ENCODE measurements around the gene HLA-F. TPM values are rescaled to one million over a fixed set of nuclear protein-coding genes. Genes with fewer than 3 reads are reported as not detected.
A peak's percentile ranks its signal among the peaks of the same experiment; 100 is the strongest.

HLA-F gene
- total RNA-seq = 100 to 1,000 TPM in 3 of 4 donors, 10 to 100 TPM in 1; 90.4 to 500 (median 306) TPM

- intact Hi-C loops (cut with DNase I; ENCODE audit: low total_unique reads) (no loop called here), in situ Hi-C loops (cut with MboI; ENCODE audit: low pct_ligation_motif_present in 1 of 4, low pct_unique_long_range_greater_than_20kb in 1 of 4, low sequenced_read_pairs in 3 of 4) (loop anchor here in 1 of 4 donors (25.0 kb wide), 1 partner anchor 114 kb away; the partner anchor contains the start of gene HLA-G)
- peak; percentile 93 for DNase-seq
- no peak for TF ChIP-seq EP300 (IDR thresholded peaks at IDR 0.05; ENCODE audit: low read depth)
- peak; percentile 78 to 87 (median 86) for TF ChIP-seq POLR2AphosphoS5 (IDR thresholded peaks at IDR 0.05)
- TF ChIP-seq POLR2A (IDR thresholded peaks at IDR 0.05) = peak; percentile 87
- TF ChIP-seq, protein P1, sequence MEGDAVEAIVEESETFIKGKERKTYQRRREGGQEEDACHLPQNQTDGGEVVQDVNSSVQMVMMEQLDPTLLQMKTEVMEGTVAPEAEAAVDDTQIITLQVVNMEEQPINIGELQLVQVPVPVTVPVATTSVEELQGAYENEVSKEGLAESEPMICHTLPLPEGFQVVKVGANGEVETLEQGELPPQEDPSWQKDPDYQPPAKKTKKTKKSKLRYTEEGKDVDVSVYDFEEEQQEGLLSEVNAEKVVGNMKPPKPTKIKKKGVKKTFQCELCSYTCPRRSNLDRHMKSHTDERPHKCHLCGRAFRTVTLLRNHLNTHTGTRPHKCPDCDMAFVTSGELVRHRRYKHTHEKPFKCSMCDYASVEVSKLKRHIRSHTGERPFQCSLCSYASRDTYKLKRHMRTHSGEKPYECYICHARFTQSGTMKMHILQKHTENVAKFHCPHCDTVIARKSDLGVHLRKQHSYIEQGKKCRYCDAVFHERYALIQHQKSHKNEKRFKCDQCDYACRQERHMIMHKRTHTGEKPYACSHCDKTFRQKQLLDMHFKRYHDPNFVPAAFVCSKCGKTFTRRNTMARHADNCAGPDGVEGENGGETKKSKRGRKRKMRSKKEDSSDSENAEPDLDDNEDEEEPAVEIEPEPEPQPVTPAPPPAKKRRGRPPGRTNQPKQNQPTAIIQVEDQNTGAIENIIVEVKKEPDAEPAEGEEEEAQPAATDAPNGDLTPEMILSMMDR (IDR thresholded peaks at IDR 0.05) = peak in 1 of 5 experiments; percentile 3
- WGBS, 2 donors (ENCODE audit: low coverage in 1 of 2) = 2% methylated on average over 26 of the region's 26 CpGs; no CpG with 5 or more reads in 1 of the 2 donors
- peak within 1 kb of the TSS; percentile 83 to 98 (median 91) for H3K4me3 ChIP-seq
- H3K36me3 ChIP-seq = peaks cover 0 to 19% (median 0%) of the 10 kb centered on the region in 4 donors
- H3K27ac ChIP-seq = peak within 1 kb of the TSS; percentile 87 to 92 (median 90)
- H3K27me3 ChIP-seq = no peaks in the 10 kb centered on the region
- H3K4me1 ChIP-seq = peaks cover 4 to 23% (median 11%) of the 10 kb centered on the region in 4 donors
- H3K9me3 ChIP-seq = no peaks in the 10 kb centered on the region
These were observed at the start of gene HLA-F for GRCh38 chr6:29723262-29723665. Gene HLA-F (plus strand): TSS chr6:29723434. CDS start chr6:29723464, 30 bp downstream.

DNA sequence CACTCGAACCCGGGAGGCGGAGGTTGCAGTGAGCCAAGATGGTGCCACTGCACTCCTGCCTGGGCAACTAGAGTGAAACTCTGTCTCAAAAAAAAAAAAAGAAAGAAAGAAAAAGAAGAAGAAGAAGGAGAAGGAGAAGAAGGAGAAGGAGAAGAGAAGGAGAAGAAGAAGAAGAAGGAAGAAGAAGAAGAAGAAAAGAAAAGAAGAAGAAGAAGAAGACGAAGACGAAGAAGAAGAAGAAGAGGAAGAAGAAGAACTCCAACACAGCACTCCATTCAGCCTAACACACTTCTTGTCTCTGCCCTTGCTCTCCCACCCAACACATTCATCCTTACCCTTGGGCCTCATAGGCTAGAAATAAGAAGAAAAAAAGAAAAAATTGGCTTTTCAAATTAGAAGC lies 49.2 kb upstream of the HLA-F start:
- Histone ChIP-seq H3K27ac (no peak overlapping the region), H3K4me3 (no peak overlapping the region), H3K27me3 (peaks cover 5% of the 10 kb centered on the region), H3K36me3 (no peaks in the 10 kb centered on the region), H3K9me3 (no peaks in the 10 kb centered on the region), H3K4me1 (no peaks in the 10 kb centered on the region)
- 82 to 90% methylated on average over 2 to 5 of the region's 5 CpGs for WGBS, 2 donors (ENCODE audit: low coverage in 1 of 2)
- TF ChIP-seq POLR2A (IDR thresholded peaks at IDR 0.05) (no peak), EP300 (IDR thresholded peaks at IDR 0.05; ENCODE audit: low read depth) (no peak), POLR2AphosphoS5 (IDR thresholded peaks at IDR 0.05) (no peak)
- TF ChIP-seq, protein P1 (IDR thresholded peaks at IDR 0.05) = no peak
- no peak for DNase-seq
- in situ Hi-C loops (cut with MboI; ENCODE audit: low pct_ligation_motif_present in 1 of 4, low pct_unique_long_range_greater_than_20kb in 1 of 4, low sequenced_read_pairs in 3 of 4) (no loop called here), intact Hi-C loops (cut with DNase I; ENCODE audit: low total_unique reads) (no loop called here)

- 83 to 86% methylated on average over 1 of the region's 1 CpG for WGBS, 2 donors (ENCODE audit: low coverage in 1 of 2)
- in situ Hi-C loops (cut with MboI; ENCODE audit: low pct_ligation_motif_present in 1 of 4, low pct_unique_long_range_greater_than_20kb in 1 of 4, low sequenced_read_pairs in 3 of 4) = no loop called here
- TF ChIP-seq POLR2AphosphoS5 (IDR thresholded peaks at IDR 0.05) (no peak), EP300 (IDR thresholded peaks at IDR 0.05; ENCODE audit: low read depth) (no peak), POLR2A (IDR thresholded peaks at IDR 0.05) (no peak)
- TF ChIP-seq, protein P1 (IDR thresholded peaks at IDR 0.05) = no peak
- no peaks in the 10 kb centered on the region for H3K4me1 ChIP-seq
- H3K36me3 ChIP-seq = no peaks in the 10 kb centered on the region
- no peak for DNase-seq
- H3K27ac ChIP-seq = no peak overlapping the region
- H3K9me3 ChIP-seq = no peaks in the 10 kb centered on the region
- H3K27me3 ChIP-seq = peaks cover 4% of the 10 kb centered on the region
- H3K4me3 ChIP-seq = no peak overlapping the region
- intact Hi-C loops (cut with DNase I; ENCODE audit: low total_unique reads) = no loop called here
These were observed 47.7 kb upstream of the HLA-F start for GRCh38 chr6:29675561-29675960.

DNA sequence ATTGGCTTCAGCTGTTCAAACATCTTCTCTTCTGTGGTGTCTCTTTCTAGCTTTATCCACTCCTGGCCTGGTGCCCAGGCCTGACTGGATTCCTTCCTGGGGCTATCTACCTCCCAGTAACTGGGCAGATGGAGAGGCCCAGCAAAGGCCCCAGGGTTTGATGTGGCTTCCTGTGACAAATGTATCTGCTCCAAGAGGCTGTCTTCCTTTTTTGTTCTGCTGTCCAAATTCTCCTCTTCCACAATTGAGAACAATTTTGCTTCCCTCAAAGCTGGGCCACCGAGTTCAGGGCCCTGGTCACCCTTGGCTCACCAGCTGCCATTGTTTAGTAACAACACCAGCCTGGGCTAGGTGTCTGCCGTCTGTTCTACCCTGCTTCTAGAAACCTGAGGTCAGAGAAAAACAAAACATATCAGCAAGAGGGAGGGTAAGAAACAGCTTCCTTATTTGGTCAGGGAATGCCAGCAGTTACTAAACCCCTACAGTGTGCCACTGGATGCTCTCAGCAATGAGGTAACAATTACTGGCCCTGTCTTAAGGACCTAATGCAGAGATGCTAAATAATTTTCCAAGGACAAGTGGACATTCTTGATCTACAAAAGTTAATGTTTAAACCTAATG lies 46.1 kb upstream of the HLA-F start:
- intact Hi-C loops (cut with DNase I; ENCODE audit: low total_unique reads) = no loop called here
- no peaks in the 10 kb centered on the region for H3K9me3 ChIP-seq
- no peaks in the 10 kb centered on the region for H3K36me3 ChIP-seq
- TF ChIP-seq, protein P1 (IDR thresholded peaks at IDR 0.05) = no peak
- no peak for TF ChIP-seq POLR2AphosphoS5 (IDR thresholded peaks at IDR 0.05)
- no peak for TF ChIP-seq POLR2A (IDR thresholded peaks at IDR 0.05)
- no peak for TF ChIP-seq EP300 (IDR thresholded peaks at IDR 0.05; ENCODE audit: low read depth)
- no peaks in the 10 kb centered on the region for H3K27me3 ChIP-seq
- 25 to 33% methylated on average over 1 to 2 of the region's 2 CpGs for WGBS, 2 donors (ENCODE audit: low coverage in 1 of 2)
- DNase-seq = no peak
- no peaks in the 10 kb centered on the region for H3K4me1 ChIP-seq
- in situ Hi-C loops (cut with MboI; ENCODE audit: low pct_ligation_motif_present in 1 of 4, low pct_unique_long_range_greater_than_20kb in 1 of 4, low sequenced_read_pairs in 3 of 4) = no loop called here
- H3K27ac ChIP-seq = no peak overlapping the region
- H3K4me3 ChIP-seq = no peak overlapping the region
